HCT116 (cell line): ENCODE results near the gene PRMT9.
A peak's percentile ranks its signal among the peaks of the same experiment; 100 is the strongest.

Experiments used
- CTCF ChIP-seq, 3 experiments: fragments of 200-600 bp in 1 of 3; sonication (generic) in 1 of 3; IDR thresholded peaks in 2 of 3; conservative IDR thresholded peaks in 1 of 3; 2 replicates each; pipeline ENCODE4 v1.5.1; 2012 to 2017; ENCODE audit warnings: low read depth in 2 of 3, low read length in 2 of 3, antibody characterized with exemption in 1 of 3, borderline replicate concordance in 1 of 3, control low read depth in 1 of 3, mild to moderate bottlenecking in 1 of 3, mixed read lengths in 1 of 3, mixed run types in 1 of 3, moderate library complexity in 1 of 3; ENCODE audit not compliant: insufficient read depth in 1 of 3
- EGR1 ChIP-seq: IDR thresholded peaks from 2 replicates; pipeline ENCODE4 v1.6.1; 2012; ENCODE audit warnings: low read depth
- EZH2 ChIP-seq: fragments of 200-600 bp; sonication (generic); IDR thresholded peaks from 2 replicates; pipeline ENCODE4 v1.6.1; 2017; ENCODE audit warnings: antibody characterized with exemption, mixed run types
- EZH2phosphoT487 ChIP-seq: fragments of 200-600 bp; IDR thresholded peaks from 2 replicates; pipeline ENCODE4 v1.6.1; 2018; ENCODE audit warnings: antibody characterized with exemption, borderline replicate concordance
- FOSL1 ChIP-seq: IDR thresholded peaks from 2 replicates; pipeline ENCODE4 v1.6.1; 2012; ENCODE audit warnings: low read depth
- MAX ChIP-seq: IDR thresholded peaks from 2 replicates; pipeline ENCODE4 v1.6.1; 2012
- POLR2A ChIP-seq: IDR thresholded peaks from 2 replicates; pipeline ENCODE4 v1.7.0; 2011; ENCODE audit warnings: borderline replicate concordance; ENCODE audit not compliant: insufficient read depth, insufficient read length; ENCODE audit errors: extremely low read depth
- POLR2AphosphoS5 ChIP-seq: IDR thresholded peaks from 2 replicates; pipeline ENCODE4 v1.6.1; 2011; ENCODE audit warnings: mild to moderate bottlenecking, low read depth, low read length, moderate library complexity
- REST ChIP-seq: IDR thresholded peaks from 2 replicates; pipeline ENCODE4 v1.6.1; 2012; ENCODE audit warnings: low read depth
- SIN3A ChIP-seq: IDR thresholded peaks from 2 replicates; pipeline ENCODE4 v1.6.1; 2012; ENCODE audit warnings: low read depth
- SP1 ChIP-seq: IDR thresholded peaks from 2 replicates; pipeline ENCODE4 v1.6.1; 2012; ENCODE audit warnings: low read depth
- TCF7L2 ChIP-seq: IDR thresholded peaks from 2 replicates; pipeline ENCODE4 v1.7.0; 2011; ENCODE audit warnings: borderline replicate concordance, inconsistent platforms; ENCODE audit not compliant: insufficient read depth, insufficient read length; ENCODE audit errors: extremely low read depth
- ZBTB33 ChIP-seq: IDR thresholded peaks from 2 replicates; pipeline ENCODE4 v1.6.1; 2011; ENCODE audit warnings: mild to moderate bottlenecking, low read length, moderate library complexity; ENCODE audit not compliant: insufficient replicate concordance; ENCODE audit errors: extremely low read depth
- ZFX ChIP-seq: fragments of 450-650 bp; IDR thresholded peaks from 2 replicates; pipeline ENCODE4 v1.6.1; 2017

- TF ChIP-seq CTCF (IDR thresholded peaks at IDR 0.05 in 2 of 3, conservative IDR thresholded peaks at IDR 0.05 in 1 of 3; ENCODE audit: borderline replicate concordance in 1 of 3, insufficient read depth in 1 of 3, low read depth in 2 of 3, low read length in 2 of 3): no peak
- TF ChIP-seq POLR2AphosphoS5: peak; percentile 75
- TF ChIP-seq ZFX: peak; percentile 45; the same call in 1 of the 2 replicates
- TF ChIP-seq EGR1: no peak
- peak; percentile 66 for TF ChIP-seq POLR2A
- no peak for TF ChIP-seq REST
- no peak for TF ChIP-seq EZH2phosphoT487
- TF ChIP-seq MAX: peak; percentile 81
- no peak for TF ChIP-seq TCF7L2
- peak; percentile 93 for TF ChIP-seq SP1
- TF ChIP-seq FOSL1: no peak
- peak; percentile 66; the same call in 1 of the 2 replicates for TF ChIP-seq SIN3A
- no peak for TF ChIP-seq ZBTB33
- no peak for TF ChIP-seq EZH2
These were observed 66.7 kb downstream of the PRMT9 start, which contains the start of gene TMEM184C for GRCh38 chr4:147617173-147617840.
